ENCODE results near the gene DENND1B.
"Not testable (repeated sequence)": the region's sequence is repeated elsewhere in the genome, so short reads cannot be mapped to it uniquely, and the experiment has no call there.

The DENND1B gene

DNA sequence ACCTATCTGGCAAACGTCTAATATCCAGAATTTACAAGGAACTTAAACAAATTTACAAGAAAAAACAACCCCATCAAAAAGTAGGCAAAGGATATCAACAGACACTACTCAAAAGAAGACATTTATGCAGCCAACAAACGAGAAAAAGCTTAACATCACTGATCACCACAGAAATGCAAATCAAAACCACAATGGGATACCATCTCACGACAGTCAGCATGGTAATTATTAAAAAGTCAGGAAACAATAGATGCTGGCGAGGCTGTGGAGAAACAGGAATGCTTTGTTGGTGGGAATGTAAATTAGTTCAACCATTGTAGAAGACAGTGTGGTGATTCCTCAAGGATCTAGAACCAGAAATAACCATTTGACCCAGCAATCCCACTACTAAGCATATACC lies 74.6 kb downstream of the DENND1B start:
- H3K4me3 ChIP-seq (ENCODE audit: low read length); DNase-seq (ENCODE audit: low read depth, low spot score): not testable (repeated sequence)

DNA sequence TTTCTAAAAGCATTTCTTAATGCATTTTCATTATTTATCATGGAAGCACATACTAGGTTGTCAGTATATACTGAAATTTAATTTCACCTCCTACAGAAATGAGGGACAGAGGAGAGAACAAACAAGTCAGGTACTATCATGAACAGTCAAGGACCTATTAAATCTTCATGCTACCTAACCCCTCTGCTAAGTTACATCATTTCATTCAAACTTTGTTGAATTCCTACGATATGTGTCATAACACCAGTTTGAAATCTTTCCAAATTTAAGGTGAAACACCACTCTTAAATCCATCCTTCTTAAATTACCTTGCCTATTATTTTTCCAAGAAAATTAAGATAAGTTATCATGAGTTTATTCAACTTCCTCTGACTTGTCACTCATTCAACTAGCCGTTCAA lies 78.9 kb downstream of the DENND1B start:
- no peak for DNase-seq (ENCODE audit: low read depth, low spot score)

DNA sequence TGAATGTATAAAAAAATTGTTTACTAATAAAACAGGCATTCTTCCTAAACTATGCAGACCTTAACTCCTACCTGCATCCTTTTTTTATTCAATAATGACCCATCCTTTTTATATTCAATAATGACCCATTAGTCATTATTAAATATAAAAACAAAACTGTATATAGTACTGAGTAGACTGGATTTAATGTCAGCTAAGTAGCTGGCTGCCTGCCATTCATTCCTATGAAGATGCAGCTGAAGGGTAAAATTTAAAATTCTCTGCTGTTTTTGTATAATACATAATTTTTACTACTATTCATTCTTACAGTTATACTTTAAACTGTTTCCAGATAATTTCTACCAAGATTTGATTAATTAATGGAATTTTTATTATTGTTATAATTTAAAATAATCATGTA lies 79.3 kb downstream of the DENND1B start:
- H3K4me3 ChIP-seq (ENCODE audit: low read length): no peak overlapping the region
- DNase-seq (ENCODE audit: low read depth, low spot score): no peak

More for the DNA sequence above, 78.9 kb downstream of the DENND1B start:
- H3K4me3 ChIP-seq (ENCODE audit: low read length): no peak overlapping the region

DNA sequence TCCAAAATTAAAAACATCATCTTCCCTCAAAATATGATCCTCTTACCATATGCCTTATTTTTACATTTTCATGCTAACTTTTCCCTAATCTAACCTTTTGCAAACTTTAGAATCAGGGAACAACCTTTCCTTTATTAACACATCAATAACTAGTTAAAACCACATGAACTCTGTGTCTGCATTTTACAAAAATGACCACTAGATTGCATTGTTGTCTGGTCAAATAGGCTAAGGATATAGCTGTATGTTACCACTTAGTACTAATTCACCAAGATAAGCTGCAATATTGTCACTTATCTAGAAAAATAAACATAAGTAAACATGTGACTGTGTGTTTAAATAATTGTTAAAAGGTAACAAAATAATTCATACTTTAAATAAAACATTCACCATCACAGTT lies 82.3 kb downstream of the DENND1B start:
- no peak for DNase-seq (ENCODE audit: low read depth, low spot score)

DNA sequence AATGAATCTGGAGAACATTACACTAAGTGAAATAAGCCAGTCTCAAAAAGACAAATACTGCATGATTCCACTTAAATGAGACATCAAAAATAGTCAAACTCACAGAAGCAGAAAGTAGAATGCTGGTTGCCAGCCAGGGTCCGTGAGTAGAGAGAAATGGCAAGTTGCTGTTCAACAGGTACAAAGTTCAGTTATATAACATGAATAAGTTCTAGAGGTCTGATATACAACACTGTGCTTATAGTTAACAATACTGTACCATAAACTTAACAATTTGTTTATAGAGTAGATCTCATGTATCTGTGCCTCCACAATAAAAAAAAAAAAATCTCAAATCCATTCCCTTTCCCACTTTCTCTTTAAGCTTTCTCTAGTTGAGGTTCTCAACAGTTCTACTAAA lies 83.5 kb downstream of the DENND1B start:
- no peak overlapping the region for H3K4me3 ChIP-seq (ENCODE audit: low read length)
- no peak for DNase-seq (ENCODE audit: low read depth, low spot score)

More for the DNA sequence above, 82.3 kb downstream of the DENND1B start:
- H3K4me3 ChIP-seq (ENCODE audit: low read length): no peak overlapping the region

DNA sequence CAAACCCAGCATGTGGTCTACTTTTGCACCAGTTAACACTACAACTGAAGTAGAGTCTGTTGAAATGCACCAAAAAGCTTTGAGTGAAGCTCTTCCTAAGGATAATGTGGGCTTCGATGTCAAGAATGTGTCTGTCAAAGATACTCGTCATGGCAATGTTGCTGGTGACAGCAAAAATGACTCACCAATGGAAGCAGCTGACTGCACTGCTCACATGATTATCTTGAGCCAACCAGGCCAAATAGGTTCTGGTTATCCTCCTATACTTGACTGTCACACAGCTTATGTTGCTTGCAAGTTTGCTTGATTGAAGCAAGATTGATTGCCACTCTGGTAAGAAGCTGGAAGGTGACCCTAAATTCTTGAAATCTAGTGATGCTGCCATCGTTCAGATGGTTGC lies 85.2 kb downstream of the DENND1B start:
- DNase-seq (ENCODE audit: low read depth, low spot score): no peak
- H3K4me3 ChIP-seq (ENCODE audit: low read length): no peak overlapping the region

DNA sequence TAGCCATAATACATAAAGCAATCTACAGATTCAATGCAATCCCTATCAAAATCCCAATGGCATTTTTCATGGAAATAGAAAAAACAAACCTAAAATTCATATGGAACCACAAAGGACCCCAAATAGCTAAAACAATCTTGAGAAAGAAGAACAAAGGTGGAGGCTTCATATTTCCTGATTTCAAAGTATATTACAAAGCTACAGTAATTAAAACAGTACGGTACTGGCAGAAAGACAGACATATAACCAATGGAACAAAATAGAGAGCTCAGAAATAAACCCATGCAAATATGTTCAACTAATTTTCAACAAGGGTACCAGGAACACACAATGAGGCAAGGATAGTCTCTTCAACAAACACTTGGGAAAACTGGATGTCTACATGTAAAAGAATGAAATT lies 87.0 kb downstream of the DENND1B start:
- H3K4me3 ChIP-seq (ENCODE audit: low read length): no peak overlapping the region
- DNase-seq (ENCODE audit: low read depth, low spot score): no peak

DNA sequence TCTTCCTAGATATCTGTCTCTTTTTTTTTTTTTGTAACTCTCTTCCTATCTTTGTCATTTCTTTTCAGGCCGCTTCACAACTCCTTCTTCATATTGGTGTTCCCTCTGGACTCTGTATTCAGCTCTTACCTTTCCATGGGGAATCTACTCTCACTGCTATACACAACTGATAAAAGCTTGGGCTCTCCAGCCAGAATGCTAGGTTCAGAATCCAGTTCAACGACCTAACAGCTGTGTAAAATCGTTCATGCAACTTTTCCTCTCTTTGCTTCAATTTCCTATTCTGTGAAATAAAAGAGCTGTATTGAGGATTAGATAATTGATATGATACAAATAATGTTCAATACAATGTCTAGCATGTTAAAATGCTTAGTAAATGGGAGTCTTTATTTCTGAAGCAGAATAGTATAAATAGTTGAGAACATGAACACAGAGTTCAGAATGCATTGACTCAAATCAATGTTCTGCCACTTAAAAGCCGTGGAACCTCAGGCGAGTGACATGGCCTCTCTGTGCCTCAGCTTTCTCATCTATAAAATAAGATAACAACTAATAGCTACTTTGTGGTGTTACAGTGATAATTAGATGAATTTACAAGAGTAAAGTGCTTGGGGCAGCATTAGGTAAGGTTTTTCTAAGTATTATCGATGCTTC lies 88.5 kb downstream of the DENND1B start:
- no peak overlapping the region for H3K4me3 ChIP-seq (ENCODE audit: low read length)
- DNase-seq (ENCODE audit: low read depth, low spot score): no peak

DNA sequence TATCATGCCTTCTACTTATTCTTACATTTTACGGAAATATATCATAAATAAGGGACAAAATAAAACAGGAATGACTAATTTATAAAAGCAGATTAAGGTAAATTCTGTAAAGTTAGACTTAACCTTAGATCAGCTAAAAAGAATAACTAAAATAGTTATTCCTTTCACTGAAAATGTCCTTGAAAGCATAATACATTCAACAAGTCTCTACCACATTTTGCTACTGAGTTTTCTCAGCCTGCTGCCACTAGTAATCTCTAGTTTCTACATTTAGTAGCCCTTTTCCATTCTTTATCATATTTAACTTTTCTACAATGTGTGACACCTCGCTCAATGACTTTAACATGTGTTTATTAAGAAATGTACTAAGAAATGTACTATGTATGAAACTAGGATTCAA lies 89.0 kb downstream of the DENND1B start:
- H3K4me3 ChIP-seq (ENCODE audit: low read length): no peak overlapping the region

DNA sequence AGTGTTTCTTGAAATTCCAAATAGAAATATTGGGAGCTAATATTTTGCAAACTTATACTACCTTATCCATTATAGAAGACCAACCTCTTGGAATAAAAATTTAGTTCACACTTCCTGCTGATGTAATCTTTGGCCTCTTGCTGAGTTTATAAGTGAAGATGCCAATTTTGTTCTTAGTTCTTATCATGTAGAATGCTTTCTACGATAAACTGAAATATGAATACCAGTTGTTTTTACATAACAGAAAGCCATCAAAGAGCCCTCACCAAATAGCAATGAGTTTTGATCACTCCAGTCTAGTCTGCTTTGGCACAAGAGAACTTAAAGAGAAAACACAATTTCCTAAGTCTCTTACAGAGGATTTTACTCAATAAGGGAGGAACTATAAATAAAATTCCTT lies 89.5 kb downstream of the DENND1B start:
- DNase-seq (ENCODE audit: low read depth, low spot score): no peak
- H3K4me3 ChIP-seq (ENCODE audit: low read length): no peak overlapping the region

More for the DNA sequence above, 89.0 kb downstream of the DENND1B start:
- no peak for DNase-seq (ENCODE audit: low read depth, low spot score)

DNA sequence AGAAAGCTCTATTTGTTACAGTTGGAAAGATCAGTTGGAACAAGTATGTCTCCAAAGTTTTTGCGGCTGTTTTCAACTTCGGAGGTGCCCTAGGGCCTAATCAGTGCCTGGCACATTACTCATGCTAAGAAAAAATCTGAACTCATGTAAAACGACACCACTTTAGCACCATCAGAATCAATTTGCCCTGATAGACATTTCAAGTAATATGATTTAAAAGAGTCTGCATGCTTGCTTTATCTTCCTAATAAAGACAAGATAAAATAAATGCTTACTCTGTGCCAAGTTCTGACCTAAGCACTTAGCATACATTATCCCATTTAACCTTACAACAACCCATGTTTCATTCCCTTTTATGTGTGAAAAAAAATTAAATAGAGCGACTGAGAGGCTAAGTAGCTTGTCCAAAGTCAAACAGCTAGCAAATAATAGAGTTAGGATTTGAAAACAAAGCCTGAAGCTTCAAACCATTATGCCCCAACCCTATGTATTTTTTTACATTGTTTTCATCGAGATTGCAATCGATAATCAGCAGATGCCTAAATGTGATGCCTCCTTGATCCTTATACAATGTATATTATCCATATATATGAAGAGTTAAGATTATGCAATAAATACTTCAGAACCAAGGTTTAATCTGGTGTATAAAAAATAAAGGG lies 91.3 kb downstream of the DENND1B start:
- H3K4me3 ChIP-seq (ENCODE audit: low read length): no peak overlapping the region
- DNase-seq (ENCODE audit: low read depth, low spot score): no peak

DNA sequence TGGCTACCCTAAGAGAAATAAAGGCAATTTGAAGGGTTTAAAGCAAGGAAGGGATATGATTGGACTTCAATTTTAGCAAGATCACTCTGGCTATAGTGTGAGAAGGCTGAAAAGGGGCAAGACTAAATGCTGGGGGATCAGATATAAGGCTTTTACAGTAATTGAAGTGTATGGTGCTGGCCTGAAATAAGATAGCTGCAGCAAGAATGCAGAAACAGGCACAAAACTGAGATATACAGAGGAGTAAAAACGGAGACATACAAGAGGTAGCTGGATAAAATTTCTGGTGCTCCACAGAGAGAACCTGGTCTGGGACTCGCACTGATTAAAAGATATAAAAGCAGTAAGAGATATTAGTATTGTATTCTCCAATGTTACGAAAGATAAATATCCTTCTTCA lies 92.0 kb downstream of the DENND1B start:
- no peak overlapping the region for H3K4me3 ChIP-seq (ENCODE audit: low read length)
- DNase-seq (ENCODE audit: low read depth, low spot score): no peak

DNA sequence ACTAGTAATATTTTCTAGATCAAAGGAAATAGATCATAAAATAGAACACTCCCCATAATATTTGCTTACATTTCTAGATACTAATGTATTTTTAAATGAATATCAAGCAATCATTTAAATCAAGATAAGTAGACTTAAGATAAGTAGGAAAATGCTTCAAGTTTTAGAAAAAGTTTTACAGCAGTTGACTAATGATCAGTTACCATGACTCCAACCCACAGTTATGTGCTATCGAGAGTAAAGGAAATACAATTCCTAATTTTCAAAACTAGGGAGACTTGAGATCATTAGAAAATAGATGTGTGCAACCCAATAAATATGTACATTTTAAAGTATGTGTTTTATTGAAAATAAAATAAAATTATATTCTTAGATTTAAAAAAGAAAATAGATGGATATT lies 95.0 kb downstream of the DENND1B start:
- DNase-seq (ENCODE audit: low read depth, low spot score): no peak
- no peak overlapping the region for H3K4me3 ChIP-seq (ENCODE audit: low read length)

DNA sequence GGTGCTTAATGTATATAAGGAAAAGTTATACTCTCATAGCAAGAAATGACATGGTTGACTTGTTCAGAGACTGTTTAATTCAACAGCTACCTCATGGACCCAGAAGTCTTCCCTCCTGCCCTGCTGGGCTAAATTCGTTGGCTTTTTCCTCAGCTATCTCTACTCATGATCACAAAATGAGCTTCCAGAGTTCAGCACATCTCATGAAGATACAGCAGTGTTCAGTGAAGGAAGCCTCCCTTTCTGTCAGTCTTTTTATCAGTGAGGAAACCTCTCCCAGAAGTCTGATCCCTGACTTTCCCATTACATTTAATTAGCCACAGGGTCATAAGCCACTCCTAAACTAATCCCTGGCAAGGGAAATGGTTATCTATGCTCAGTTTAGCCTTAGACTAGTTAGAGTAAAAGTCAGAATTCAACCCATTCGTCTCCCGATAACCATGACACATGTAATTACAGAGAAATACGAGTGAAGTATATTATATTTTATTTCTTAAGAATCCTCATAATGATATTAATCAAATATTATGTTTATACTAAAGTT lies 97.5 kb downstream of the DENND1B start:
- no peak for DNase-seq (ENCODE audit: low read depth, low spot score)
- no peak overlapping the region for H3K4me3 ChIP-seq (ENCODE audit: low read length)

DNA sequence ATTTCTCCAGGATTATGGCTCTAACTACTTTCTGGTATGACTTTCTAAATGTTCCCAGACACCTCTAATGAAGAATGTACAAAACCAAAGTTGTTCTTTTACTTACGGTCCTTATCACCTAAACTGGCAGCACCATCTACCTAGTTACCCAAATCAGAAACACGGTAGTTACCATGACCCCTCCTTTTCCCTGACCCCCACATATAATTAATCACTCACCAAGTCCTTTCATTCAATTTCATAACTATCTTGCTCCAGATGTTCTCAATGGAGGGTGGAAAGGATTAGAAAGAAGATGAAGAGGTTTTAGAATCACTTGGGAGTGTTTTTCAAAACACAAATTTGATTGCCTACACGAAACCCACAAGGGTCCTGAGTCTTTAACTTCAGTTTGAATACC lies 98.0 kb downstream of the DENND1B start:
- no peak overlapping the region for H3K4me3 ChIP-seq (ENCODE audit: low read length)
- DNase-seq (ENCODE audit: low read depth, low spot score): no peak

DNA sequence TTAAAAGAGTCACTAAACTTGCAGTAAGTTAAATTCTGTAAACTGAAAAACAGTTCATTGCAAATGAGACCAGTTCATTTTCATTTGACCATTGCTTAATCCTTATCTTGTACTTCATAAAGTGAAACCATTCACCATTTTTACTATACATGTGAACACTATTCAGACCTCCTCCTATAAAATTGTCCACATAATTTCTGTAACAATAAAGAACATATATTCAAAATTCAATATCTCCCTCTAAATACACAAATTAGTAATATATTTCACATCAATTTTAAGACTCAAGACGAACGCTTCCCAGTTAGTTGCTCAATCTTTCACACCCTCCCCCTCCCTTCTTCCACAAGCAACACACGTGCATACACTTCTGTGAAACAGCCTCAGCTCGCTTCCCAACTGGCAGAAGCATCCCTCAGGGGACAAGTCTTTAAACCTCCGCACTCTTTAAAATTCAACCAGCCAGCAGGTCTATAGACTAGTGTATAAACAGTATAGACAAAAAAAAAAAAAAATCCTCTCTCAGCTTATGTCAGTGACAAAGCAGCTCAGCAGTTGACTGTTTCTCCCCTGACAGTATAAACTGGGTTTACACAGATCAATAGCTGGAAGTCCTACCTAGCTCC lies 99.6 kb downstream of the DENND1B start:
- DNase-seq (ENCODE audit: low read depth, low spot score): no peak
- H3K4me3 ChIP-seq (ENCODE audit: low read length): no peak overlapping the region

DNA sequence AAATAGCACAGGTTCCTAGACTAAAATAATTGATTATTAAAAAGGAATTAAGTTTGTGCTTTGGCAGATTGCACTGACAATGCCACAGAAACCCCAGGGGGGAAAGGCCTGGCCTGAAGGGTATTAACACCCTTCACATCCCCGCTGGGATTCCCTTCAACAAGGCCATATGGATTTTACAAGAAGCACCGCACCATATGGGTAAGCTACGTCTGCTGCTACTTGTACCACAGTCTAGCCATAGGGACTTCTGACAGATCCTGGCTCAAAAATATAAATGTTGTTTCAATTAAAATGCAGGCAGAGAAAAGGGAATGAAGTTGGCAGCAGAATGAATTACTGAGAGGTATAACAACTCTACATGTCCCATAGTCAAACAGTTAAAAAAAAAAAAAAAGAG lies 101.0 kb downstream of the DENND1B start:
- H3K4me3 ChIP-seq (ENCODE audit: low read length): no peak overlapping the region
- DNase-seq (ENCODE audit: low read depth, low spot score): no peak

DNA sequence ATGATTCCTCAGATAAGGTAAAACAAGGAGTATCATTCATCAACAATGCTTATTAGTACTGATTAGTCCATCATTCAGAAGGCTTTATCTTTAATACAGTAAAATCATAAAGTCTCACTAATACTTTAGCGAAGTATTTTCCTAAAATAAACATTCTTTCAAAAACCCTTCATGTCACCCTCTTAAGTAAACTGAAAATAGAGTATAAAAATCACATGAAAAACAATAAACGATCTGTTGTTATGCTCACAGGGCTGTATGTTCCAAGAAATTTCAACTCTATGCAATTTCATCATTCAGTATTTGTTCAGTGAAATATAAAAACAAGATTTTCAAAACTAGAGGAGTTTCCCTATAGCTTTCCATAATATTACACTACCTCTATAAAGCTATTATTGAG lies 102.0 kb downstream of the DENND1B start:
- DNase-seq (ENCODE audit: low read depth, low spot score): no peak
- H3K4me3 ChIP-seq (ENCODE audit: low read length): no peak overlapping the region

DNA sequence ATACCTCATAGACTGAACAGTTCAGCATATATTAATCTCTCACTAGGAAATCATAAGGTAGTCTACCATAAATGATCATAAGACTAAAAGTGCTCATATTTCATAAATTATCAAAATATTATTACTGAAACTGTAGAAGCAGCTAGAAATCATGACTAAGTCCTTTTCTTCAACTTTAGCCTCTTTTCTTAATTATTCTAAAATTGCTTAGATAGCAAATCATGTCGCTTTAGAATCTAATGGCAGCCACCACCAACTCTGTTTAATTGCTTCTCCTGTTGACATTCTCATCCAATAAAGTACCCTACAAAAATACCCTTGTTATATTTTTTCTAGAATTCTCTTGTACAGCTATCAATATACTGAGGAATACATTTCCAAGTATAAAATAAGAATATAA lies 102.9 kb downstream of the DENND1B start:
- no peak for DNase-seq (ENCODE audit: low read depth, low spot score)
- H3K4me3 ChIP-seq (ENCODE audit: low read length): no peak overlapping the region

DNA sequence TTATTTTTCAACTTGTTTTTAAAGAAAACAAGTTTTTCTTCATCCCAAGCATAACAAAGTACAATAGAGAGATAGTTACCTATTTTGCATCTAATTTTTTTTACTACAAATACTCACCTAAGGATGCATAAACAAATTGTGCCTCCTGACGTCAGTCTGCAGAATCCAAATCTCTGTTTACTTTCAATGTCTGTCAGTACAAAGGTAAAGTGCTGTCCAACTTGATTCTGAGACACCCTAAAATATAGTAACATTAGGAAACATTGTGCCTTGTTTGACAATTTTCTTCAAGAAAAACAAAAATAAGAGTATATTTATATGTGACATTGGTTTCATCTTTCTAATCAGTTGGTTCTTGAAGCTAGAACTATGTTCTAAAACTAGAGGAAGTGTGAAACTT lies 103.4 kb downstream of the DENND1B start:
- DNase-seq (ENCODE audit: low read depth, low spot score): no peak
- H3K4me3 ChIP-seq (ENCODE audit: low read length): no peak overlapping the region

Data from Jurkat, Clone E6-1 (cell line).